Left colon (tissue), 2 donors: Measurements from ENCODE around the gene TRIM40. TPM values are rescaled to one million over a fixed set of nuclear protein-coding genes. Genes with fewer than 3 reads are reported as not detected.

Experiments
- ATAC-seq: fragments of 200-7000 bp; cut with Tn5 transposase; one replicate; pipeline ENCODE4 v1.9.1; 2020; ENCODE audit warnings: mild to moderate bottlenecking, moderate library complexity
- DNase-seq, 2 donors: peaks; one replicate each; pipeline ENCODE4 v3.0.0-alpha.2; 2020
- intact Hi-C, 2 donors: fragments of 100-400 bp; cut with DNase I in 1 of 2; cut with micrococcal nuclease in 1 of 2; formaldehyde crosslinking; loops; one replicate each; pipeline versions ENCODE4 v1.11.2 to v1.14.0; 2022; cut with DNase I, micrococcal nuclease
- total RNA-seq, 2 donors: library from RNA; stranded (reverse); fragmentation: NEBNext Ultra II Directional; extraction: Animal tissue kit (Norgen Biotek cat#: 25700); gene quantifications; one replicate each; pipeline ENCODE4 v1.2.1, GENCODE V29; 2021
- donor health status: DM: no; HTN: no; CAD: no.
- donor health status: DM: yes; HTN: yes; CAD: no.

The TRIM40 gene
- total RNA-seq, 2 donors from 2014 or later: 13.2 to 30.7 TPM

DNA sequence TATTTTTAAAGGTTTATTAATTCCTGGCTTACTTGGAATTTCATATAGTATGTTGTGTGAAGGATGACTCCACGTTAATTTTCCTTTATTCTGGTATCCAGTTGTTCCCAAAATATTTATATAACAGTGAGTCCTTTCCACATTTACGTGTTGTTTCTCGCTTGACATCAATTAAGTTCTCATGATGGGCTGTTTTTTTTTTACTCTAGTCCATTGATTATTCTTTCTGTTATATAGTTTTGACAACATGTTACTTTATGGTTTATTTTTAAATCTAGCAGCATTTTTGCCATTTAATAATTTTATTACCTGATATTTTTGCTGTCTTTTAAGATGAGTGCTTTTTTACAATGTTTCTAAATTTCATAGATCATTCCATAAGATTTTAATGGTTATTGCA is 6.7 kb downstream of the TRIM40 start:
- ATAC-seq: no peak
- DNase-seq: no peak
- intact Hi-C loops: no loop called here

DNA sequence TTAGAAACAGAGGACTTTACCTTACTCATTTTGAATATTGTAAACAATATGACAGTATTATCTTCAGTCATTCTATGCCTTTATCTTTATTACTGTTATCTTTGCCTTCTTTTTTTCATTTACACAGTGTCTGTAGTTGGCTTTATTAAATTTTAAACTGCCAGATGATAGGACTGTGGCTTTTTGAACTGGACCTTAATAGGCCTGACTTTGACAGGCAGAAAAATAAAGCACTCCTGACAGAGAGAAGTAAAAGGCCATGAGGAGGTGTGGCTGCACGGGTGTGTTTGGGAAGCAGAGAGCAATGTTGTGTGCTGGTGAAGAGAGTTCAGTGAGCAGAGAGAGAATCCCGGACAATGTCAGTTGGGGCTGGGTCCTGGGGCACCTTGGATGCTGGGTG is 7.8 kb downstream of the TRIM40 start:
- DNase-seq: no peak
- intact Hi-C loops: no loop called here

DNA sequence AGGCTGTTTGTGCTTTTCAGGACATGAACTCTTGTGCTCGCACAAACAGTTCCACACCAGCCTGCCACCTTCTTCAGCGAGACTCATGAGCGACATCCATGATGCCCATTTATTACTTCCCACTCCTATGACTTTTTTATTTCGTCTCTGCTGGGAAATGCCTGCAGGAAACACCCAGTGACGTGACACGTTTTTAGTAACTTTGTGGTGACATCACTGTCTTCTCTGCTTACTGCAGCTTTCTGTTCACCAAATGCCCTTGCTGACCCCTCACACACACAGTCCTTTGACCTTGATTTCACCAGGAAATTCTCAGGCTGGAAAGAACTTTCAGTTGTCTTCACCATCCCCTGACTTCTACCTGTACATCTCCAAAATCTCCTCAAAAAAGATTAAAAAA is 8.9 kb downstream of the TRIM40 start:
- DNase-seq: no peak
- ATAC-seq: peak; percentile 26
- intact Hi-C loops: no loop called here

More for the DNA sequence above, 7.8 kb downstream of the TRIM40 start:
- ATAC-seq: peak; percentile 94

DNA sequence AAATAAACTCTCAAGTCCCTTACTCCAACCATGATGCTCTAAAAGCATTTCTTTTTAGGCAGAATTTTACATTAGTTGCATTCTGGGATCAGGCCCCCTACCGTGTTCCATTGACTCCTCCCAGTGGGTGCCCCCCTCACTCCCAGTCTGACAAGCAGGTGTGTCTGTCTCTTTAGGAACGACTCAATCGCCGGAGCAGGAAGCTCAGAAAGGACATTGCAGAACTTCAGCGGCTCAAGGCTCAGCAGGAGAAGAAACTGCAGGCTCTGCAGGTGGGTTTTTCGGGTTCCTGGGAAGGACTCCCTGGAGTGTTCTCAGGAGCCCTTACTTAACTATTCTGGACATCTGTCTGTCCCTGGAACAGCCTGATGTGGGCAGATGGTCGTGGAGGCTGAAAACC is 9.9 kb downstream of the TRIM40 start:
- intact Hi-C loops: no loop called here
- ATAC-seq (no peak), DNase-seq (no peak)

DNA sequence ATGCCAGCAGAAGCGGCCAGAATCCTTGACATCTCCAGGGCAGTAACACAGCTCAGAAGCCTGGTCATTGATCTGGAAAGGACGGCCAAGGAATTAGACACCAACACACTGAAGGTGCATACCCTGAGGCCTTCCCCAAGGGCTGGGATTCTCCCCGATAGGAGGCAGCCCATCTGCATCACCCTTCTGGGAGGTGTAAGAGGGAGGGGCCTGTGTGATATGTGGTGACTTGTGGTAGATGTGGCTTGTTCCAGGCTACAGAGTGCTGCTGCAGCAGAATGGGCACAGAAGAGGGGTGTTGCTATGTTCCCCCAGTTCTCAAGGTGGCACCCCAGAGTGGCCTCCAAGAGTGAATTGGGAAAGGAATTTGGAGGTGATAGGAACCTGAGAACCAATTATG is 11.2 kb downstream of the TRIM40 start:
- ATAC-seq: no peak
- no peak for DNase-seq
- intact Hi-C loops: no loop called here

DNA sequence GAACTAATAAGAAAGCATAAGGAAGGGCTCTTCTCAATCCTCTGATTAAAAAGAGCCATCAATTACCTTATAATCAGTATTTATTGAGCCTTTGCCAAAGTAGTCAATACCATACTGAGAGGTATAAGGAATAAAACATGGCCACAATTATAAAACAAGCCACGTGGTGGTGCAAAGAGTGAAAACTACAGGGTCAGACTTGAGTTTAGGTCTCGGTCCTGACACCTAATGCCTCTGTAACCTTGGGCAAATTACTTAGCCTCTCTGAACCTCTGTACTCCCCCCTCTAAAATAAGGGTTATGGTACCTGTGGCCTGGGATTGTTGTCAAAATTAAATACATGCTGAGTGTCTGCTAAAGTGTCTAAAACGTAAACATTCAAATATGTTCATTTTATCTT is 13.3 kb downstream of the TRIM40 start:
- DNase-seq (no peak), ATAC-seq (no peak)
- intact Hi-C loops: no loop called here

DNA sequence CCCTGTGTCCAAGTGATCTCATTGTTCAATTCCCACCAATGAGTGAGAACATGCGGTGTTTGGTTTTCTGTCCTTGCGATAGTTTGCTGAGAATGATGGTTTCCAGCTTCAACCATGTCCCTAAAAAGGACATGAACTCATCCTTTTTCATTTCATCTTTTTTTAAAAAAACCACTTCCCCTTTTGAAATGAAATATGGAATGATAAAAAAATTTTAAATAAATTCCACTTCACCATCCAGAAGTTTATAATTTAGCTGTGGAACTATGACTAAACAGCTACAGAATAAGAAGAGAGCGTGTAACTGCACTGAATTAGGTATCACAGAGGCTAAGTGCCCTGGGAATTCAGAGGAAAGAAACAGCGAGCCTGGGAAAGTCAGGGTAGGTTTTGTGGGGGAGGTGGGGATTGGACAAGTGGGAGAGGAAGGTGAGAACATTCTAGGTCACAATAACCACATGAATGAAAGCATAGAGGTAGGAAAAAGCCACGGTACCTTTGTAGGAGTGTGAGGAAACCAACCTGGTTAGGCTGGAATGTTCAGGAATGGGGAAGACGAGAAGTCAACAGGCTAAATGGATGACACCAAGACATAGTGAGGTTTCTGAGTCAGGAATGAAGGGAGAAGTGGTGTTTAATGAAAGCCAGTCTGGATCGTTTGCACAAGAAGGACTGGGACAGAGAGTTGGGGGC is 14.1 kb downstream of the TRIM40 start:
- no peak for ATAC-seq
- DNase-seq: no peak
- intact Hi-C loops: no loop called here

DNA sequence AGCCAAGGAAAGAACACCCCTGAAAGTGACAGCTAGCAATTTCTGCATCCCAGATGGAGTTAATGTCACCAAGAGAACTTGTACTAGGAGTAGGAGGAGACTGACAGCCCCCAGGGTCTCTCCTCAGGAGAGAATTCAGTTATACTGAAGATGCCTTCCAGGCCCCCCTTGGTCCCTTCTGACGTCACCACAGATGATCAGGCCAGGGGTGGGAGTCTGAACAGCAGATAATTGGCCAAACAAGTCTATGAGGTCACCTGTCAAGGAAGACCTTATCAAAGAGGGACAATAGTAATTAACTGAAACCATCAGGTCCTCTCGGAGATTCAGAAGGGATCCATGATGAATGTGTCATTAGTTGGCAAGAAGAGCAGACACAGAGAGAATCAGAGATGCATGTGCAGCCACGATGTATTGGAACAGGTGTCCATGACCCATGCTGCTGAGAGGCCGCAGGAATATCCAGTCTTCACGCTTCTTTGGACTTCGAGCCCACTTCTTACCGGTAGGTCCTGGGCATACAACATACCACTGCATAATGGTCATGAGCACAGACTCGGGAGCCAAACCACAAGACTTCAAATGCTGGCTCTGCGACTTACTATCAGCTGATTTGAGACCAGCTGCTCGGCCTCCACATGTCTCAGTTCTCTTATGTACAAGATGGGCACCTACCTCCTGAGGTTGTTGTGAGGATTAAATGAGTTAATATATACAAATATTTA is 14.9 kb downstream of the TRIM40 start:
- ATAC-seq: no peak
- no peak for DNase-seq
- intact Hi-C loops: no loop called here

DNA sequence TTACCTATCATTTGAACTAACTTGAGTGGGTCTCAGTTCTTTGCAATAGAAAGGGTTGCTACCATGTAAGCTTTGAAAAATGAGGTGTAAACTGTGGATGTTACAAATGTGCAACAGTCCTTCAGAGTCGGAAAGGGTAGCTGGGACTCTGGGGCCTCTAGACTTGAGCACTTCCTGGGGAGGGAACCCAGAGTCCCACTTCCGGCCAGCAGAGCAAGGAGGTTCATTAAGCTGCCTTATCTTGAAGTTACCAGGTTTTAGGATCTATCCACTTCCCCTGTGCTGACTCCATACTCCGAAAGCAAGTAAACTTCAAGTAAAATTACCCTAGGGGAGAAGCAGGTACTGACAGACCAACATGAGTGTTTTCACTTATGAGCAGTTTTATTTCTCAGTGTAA is 15.6 kb downstream of the TRIM40 start:
- intact Hi-C loops: no loop called here
- no peak for ATAC-seq
- DNase-seq: no peak

DNA sequence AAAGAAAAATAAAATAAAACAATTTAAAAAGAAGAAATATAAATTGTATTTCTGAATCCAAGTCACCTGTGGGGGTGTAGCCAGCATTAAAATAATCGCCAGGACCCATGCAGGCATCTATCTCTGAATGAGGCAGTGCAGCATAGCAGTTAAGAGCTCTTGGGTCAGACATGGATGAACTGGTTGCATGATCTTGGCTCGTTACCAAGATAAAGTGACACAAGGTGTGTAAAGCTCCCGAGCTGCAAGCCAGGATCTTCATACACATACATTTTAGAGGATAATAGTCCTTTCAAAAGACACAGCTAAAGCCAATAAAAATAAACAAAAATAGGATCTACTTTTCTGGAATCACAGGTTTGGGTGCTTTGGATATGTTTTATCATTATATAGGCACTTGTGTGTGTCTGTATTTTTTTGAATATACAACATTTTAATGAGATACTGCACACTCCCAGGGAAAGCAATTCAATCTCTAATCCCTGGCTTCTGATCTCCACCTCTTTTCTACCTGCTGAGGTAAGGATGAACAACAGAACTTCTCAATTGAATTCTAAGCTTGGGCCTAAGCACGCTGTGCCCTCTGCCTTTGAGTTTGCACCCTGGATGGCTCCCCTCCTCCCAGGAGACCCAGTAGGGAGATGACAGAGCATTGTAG is 16.2 kb downstream of the TRIM40 start:
- intact Hi-C loops: no loop called here
- DNase-seq: no peak
- no peak for ATAC-seq

DNA sequence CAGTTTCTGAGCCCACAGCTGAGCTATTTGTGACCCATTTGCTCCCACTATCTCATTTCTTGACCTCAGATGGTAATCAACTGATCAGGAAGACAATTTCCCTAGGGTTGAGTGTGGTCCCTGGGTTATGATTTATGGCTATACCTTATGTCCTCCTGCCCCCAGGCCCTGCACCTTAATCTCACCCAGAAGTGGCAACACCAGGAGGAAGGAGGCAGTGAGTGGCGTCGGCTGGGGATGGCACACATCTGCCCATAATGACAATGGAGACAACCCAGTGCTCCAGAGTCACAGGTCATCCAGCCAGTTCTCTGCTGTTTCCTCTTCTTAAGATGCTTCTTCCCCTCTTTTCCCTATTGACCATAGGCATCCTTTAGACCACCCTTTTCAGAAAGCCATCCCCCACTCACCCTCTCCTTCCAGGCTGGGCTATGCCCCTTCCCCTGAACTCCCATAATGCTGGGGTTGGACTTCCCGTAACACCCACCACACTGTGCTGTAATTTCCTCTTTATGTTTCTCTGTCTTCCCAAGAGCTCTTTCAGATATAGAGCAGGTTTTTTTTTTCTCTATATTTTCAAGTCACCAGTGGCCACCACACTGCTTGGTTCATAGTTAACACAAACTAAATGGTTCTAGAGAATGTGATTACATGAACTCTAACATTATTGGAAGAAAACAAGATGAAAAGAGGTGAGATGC is 17.1 kb downstream of the TRIM40 start:
- DNase-seq (no peak), ATAC-seq (no peak)
- intact Hi-C loops: no loop called here

DNA sequence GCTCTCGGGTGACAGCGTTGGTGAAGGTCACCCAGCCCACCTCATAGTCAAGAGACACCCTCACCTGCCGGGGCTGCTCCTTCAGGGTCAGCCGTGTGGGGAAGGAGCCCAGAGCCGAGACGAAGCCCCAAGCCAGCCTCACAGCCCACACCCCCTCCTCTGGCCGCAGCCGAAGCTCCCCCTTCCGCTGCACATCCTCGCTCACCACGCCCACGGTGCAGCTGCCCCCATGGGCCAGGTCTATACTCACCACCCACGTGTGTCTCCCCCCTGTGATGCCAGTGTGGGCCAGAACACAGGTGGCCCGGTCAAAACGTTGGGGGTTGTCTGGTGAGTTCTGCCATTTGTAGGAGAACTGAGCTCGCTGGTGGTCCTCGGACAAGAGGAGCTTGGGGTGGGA is 18.1 kb downstream of the TRIM40 start:
- DNase-seq: no peak
- ATAC-seq: no peak
- intact Hi-C loops: no loop called here

DNA sequence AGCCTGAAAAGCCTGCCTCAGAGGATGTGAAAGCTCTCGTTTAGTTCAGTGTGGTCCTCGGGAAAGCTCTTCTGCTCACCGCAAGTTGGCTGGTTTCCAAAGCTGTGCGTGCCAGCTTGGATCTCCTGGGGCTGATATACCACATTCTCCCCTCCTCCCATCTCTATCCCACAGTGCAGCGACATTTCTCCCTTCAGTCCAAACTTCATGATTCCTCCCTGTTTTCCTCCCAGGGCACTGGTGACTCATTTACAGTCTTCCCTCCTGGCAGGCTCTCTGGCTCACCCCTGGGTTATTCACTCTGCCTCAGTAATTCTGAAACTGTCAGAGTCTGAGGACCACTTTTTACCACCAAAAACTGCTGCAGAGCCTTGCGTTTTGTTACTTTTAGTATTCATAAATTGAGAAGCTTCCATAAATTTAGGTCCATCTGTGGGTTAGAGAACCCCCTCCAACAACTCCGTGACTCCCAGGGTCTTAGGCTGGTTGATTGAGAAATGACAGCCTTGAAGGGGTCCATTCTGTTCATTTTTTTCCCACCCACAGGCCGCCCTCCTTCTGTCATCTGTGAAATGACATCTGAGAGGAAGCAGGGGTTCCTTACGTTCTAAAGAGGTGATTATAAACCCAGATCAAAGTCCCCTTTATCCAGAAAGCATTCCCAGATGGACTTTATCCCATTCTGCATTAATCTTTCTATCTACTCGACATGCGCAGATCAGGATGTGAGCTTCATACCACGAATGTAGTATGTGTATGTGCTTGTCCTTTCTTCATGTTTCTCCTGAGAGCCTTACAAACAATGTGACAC is 19.0 kb downstream of the TRIM40 start:
- ATAC-seq (peak; percentile 78), DNase-seq (peak; percentile 62 to 66)
- intact Hi-C loops: no loop called here

DNA sequence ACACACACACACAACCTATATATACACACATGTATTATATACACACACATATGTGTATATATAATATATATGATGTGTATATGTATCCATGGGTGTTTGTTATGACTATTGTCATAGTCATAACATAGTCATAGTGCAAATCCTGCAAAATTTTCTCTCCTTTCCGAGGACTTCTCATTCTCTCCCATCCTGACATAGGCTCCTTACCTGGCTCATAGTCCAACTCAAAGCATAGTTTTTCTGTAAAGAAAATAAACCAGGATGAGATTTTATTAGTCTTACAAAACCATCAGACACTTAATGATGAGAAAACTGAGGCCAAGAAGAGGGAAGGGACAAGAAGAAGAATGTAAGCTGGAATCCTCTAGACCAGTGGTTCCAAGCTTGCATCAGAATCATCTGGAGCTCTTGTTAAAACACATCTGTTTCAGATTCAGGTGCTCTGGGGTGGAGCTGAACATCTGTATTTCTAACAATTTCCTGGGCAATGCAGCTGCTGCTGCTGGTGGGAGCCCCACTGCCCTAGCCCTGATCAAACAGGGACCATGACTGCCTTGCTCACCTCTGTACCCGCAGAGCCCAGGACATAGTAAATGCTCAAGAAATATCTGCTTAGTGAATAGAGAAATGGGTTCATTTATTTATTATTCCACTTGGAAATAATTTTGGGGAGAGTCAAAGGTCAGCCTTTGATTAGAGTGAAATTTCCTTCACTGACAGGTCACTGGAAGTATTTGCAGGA is 19.8 kb downstream of the TRIM40 start:
- ATAC-seq (peak; percentile 2), DNase-seq (no peak)
- intact Hi-C loops: no loop called here

DNA sequence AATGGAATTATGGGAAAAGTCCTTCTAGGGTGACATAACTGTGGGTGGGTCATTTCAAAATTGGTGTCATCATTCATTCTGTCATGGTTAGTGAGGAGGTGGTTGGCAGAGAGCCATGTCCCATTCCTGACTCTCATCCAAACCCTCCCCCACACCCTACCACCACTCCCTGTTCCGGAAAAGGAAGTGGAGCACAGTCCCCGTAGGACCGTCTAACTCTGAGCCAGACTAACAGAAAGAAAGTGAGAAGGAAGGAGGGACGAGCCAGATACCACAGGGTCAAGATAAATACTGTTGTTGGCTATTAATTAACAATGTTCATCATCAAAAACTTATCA is 20.3 kb downstream of the TRIM40 start:
- DNase-seq (peak; percentile 81 to 85), ATAC-seq (peak; percentile 79)
- intact Hi-C loops: no loop called here

DNA sequence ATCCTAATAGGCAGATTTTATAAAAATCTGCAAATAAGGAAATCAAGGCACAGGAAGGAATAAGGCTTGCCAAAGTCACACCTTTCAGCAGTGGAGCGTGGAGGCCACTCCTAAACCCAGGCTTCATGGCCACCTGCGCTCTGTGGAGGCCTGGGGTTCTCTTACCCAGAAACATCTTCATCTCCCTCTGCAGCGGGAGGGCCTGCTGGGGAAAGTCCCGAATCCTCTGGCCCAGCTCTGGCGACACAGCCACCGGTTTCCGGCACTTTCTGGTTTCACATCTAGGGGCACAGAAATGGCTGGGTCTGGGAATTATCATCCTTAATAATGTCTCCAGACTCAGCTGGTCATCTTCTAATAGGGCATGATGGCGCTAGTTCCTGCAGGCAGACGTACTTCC is 20.8 kb downstream of the TRIM40 start:
- DNase-seq (no peak), ATAC-seq (no peak)
- intact Hi-C loops: no loop called here

DNA sequence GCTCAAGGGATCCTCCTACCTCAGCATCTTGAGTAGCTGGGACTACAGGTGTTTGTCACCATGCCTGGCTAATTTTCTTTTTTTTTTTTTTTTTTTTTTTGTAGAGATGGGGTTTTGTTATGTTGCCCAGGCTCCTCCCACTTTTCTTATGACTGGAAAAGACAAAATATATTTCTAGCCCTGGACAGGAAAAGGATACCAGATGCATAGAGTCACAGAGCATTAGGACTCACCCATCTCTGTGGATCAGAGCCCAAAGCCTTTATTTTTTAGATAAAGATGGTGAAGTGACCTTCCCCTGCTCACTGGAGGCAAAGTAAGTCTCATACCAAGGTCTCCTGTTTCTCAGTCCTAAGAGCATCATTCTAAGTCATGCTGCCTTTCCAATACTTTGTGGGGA is 21.6 kb downstream of the TRIM40 start:
- DNase-seq (no peak), ATAC-seq (no peak)
- intact Hi-C loops: no loop called here

DNA sequence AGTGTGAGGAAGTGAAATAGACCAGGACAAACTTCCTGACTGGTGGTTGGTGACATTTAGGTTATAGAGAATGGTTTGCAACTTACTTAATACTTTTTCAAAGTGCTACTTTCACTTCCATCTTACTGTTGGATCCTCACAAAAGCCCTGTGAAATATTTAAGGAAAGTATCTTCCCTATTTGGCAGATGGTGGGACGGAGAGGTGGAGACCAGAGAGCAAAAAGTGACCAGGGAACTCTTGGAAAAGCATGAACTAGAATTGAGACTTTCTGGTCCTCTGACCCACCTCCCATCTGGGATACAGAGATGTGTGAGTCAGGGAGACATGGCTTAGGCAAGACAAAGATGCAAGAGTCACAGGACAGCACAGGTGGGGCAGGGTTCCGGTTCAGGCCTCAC is 22.1 kb downstream of the TRIM40 start:
- DNase-seq (no peak), ATAC-seq (no peak)
- intact Hi-C loops: no loop called here
